Vein endothelial cell (primary cell): ENCODE results near the gene TASP1. TPM values are rescaled to one million over a fixed set of nuclear protein-coding genes. Genes with fewer than 3 reads are reported as not detected.

Source experiments
- total RNA-seq: library from RNA; depleted of rRNA; stranded (reverse); fragments of >200 nt; gene quantifications from 2 replicates; pipeline ENCODE4 v1.2.3, GENCODE V29; 2012

TASP1 gene, protein sequence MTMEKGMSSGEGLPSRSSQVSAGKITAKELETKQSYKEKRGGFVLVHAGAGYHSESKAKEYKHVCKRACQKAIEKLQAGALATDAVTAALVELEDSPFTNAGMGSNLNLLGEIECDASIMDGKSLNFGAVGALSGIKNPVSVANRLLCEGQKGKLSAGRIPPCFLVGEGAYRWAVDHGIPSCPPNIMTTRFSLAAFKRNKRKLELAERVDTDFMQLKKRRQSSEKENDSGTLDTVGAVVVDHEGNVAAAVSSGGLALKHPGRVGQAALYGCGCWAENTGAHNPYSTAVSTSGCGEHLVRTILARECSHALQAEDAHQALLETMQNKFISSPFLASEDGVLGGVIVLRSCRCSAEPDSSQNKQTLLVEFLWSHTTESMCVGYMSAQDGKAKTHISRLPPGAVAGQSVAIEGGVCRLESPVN
- 6.5 and 9.6 TPM in 2 replicates for total RNA-seq

DNA sequence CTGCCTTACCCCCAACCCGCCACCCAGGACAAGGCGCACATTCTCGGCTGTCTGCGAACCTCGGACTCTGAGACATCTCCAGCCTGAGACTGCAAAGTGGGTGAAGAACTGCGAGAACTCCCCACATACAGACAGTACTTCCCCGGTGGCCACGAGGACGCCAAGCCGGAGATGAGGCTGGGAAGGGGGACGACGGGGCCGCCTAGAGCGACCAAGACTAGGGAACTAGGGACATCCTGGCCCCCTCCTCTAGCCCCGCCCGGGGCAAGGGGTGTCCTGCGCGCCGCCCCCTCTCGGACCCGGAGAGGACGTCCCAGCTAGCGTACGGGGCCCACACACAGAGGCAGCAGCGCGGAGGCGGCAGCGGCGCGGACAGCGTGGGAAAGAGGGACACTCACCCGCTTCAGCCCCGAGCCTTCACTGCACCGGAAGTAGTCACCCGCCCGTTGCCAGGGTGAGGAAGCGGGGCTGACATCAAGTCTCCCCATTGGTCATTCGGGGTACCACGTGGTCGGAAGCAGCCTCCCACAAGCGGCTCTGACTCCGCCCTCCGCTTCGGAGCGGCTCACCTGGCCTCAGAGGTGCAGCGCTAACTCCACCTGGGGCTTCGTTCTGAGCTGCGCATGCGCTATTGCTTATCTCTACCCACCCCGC, at the start of gene TASP1:
Gene TASP1, minus strand, starts transcription at position 437 of the 654 bp plus-strand sequence. CDS start 8,854 bp downstream, outside the sequence.

Other genes with a start within 250 kb of the TASP1 start
- 8.5 and 11.6 TPM in 2 replicates for gene ESF1, start 146.0 kb upstream of the TASP1 start, total RNA-seq
- gene NDUFAF5, start 146.1 kb upstream of the TASP1 start, total RNA-seq: 14.7 and 15.2 TPM in 2 replicates